HepG2 (cell line): ENCODE measurements around the gene RTRAF. TPM values are rescaled to one million over a fixed set of nuclear protein-coding genes. Genes with fewer than 3 reads are reported as not detected.

Experiments
- ATAC-seq: fragments of 200-7000 bp; cut with Tn5 transposase; 3 replicates; pipeline ENCODE4 v1.9.1; 2020; ENCODE audit warnings: mild to moderate bottlenecking, moderate library complexity
- BruUV-seq: library from RNA; stranded (reverse); fragments of 400-500 nt; replicated peaks from 2 replicates; lab custom pipeline; 2021; lab: Mats Ljungman, UMichigan
- CTCF ChIA-PET: fragments of 300-600 bp; formaldehyde crosslinking; extraction: SDS; loops from one replicate; lab custom pipeline; 2021; ENCODE audit warnings: low total read pairs, inconsistent platforms, low intra/inter-chr PET ratio; lab: Yijun Ruan, JAX
- POLR2A ChIA-PET: fragments of 350-600 bp; sonication (Branson Sonifier 250); formaldehyde crosslinking; loops from one replicate; lab custom pipeline; 2020; ENCODE audit warnings: antibody characterized with exemption, inconsistent platforms; lab: Yijun Ruan, JAX
- DNase-seq: peaks from one replicate; pipeline ENCODE4 v3.0.0-alpha.2; 2015; ENCODE audit warnings: low spot score
- FAIRE-seq: peaks from 3 replicates; lab custom pipeline; 2011; peaks lifted over from hg19 to GRCh38; lab: Jason Lieb, UNC
- H2AFZ ChIP-seq: one replicate; pipeline ENCODE4 v1.6.1; 2011; ENCODE audit warnings: low read length, inconsistent platforms
- H3K27ac ChIP-seq: fragments of 300-600 bp; 3 replicates; pipeline ENCODE4 v1.8.0; 2011; ENCODE audit warnings: mixed run types, mild to moderate bottlenecking, mixed read lengths, low read length, inconsistent platforms; ENCODE audit not compliant: insufficient read depth; ENCODE audit errors: extremely low read length
- H3K27me3 ChIP-seq, 2 experiments: fragments of 200-600 bp in 1 of 2; 2 replicates in 1 of 2; 3 replicates in 1 of 2; pipeline versions ENCODE4 v1.6.0 to v1.8.0; 2011; ENCODE audit warnings: low read length in 2 of 2, mild to moderate bottlenecking in 2 of 2, moderate library complexity in 2 of 2, inconsistent platforms in 1 of 2; ENCODE audit not compliant: insufficient read depth in 2 of 2, control insufficient read depth in 1 of 2
- H3K36me3 ChIP-seq, 2 experiments: fragments of 200-600 bp in 1 of 2; replicated peaks in 1 of 2; 2 replicates in 1 of 2; 3 replicates in 1 of 2; pipeline versions ENCODE4 v1.5.1 to v1.8.0; 2011; ENCODE audit warnings: low read length in 2 of 2, inconsistent platforms in 1 of 2; ENCODE audit not compliant: insufficient read depth in 2 of 2, control insufficient read depth in 1 of 2
- H3K4me1 ChIP-seq: 2 replicates; pipeline ENCODE4 v1.5.1; 2012; ENCODE audit warnings: low read length, inconsistent platforms; ENCODE audit not compliant: insufficient read depth
- H3K4me2 ChIP-seq: 2 replicates; pipeline ENCODE4 v1.6.0; 2011; ENCODE audit warnings: low read depth, low read length, inconsistent platforms
- H3K4me3 ChIP-seq, 3 experiments: fragments of 200-600 bp in 1 of 3; sonication (generic), shearing (Covaris generic) in 1 of 3; replicated peaks in 1 of 3; 2 replicates each; pipeline ENCODE4 v1.5.1; 2011 to 2016; ENCODE audit warnings: low read length in 3 of 3, inconsistent platforms in 2 of 3, low read depth in 2 of 3, mild to moderate bottlenecking in 2 of 3, control low read depth in 1 of 3, mixed read lengths in 1 of 3; ENCODE audit not compliant: insufficient read depth in 1 of 3
- H3K79me2 ChIP-seq: one replicate; pipeline ENCODE4 v1.6.1; 2011; ENCODE audit warnings: low read length, inconsistent platforms; ENCODE audit not compliant: insufficient read depth
- H3K9ac ChIP-seq: 2 replicates; pipeline ENCODE4 v1.6.0; 2011; ENCODE audit warnings: mild to moderate bottlenecking, low read depth, low read length, inconsistent platforms; ENCODE audit not compliant: insufficient read depth
- H3K9me3 ChIP-seq: 2 replicates; pipeline ENCODE4 v1.5.1; 2012; ENCODE audit warnings: mild to moderate bottlenecking, low read length
- H4K20me1 ChIP-seq: 2 replicates; pipeline ENCODE4 v1.6.0; 2011; ENCODE audit warnings: inconsistent platforms, mild to moderate bottlenecking, low read length, moderate library complexity; ENCODE audit not compliant: insufficient read depth
- ATF7 ChIP-seq, 2 experiments: fragments of 450-650 bp in 1 of 2; sonication (generic) in 1 of 2; formaldehyde crosslinking in 1 of 2; IDR thresholded peaks; 2 replicates each; pipeline versions ENCODE4 v1.4.0 to v1.6.1; 2016 to 2020; ENCODE audit warnings: antibody characterized with exemption in 1 of 2, mild to moderate bottlenecking in 1 of 2, missing genetic modification reagents in 1 of 2
- CHD2 ChIP-seq: IDR thresholded peaks from 2 replicates; pipeline ENCODE4 v1.6.1; 2011; ENCODE audit warnings: low read depth, low read length, improper control_type of control experiment
- GATAD1 ChIP-seq: IDR thresholded peaks from 2 replicates; pipeline ENCODE4 v1.6.1; 2016; ENCODE audit warnings: missing genetic modification reagents, missing compliant biosample characterization
- ISL2 ChIP-seq: sonication (generic); formaldehyde crosslinking; IDR thresholded peaks from 2 replicates; pipeline ENCODE4 v1.5.0; 2020; ENCODE audit warnings: missing genetic modification reagents
- PAX8 ChIP-seq: sonication (generic); formaldehyde crosslinking; IDR thresholded peaks from 2 replicates; pipeline ENCODE4 v1.8.0; 2022; ENCODE audit warnings: mild to moderate bottlenecking, missing genetic modification reagents, borderline replicate concordance
- REPIN1 ChIP-seq: sonication (generic); formaldehyde crosslinking; IDR thresholded peaks from 2 replicates; pipeline ENCODE4 v1.8.0; 2022; ENCODE audit warnings: missing genetic modification reagents, low read depth, mild to moderate bottlenecking, borderline replicate concordance
- RNF219 ChIP-seq: sonication (generic); formaldehyde crosslinking; IDR thresholded peaks from 2 replicates; pipeline ENCODE4 v1.5.0; 2020; ENCODE audit warnings: mild to moderate bottlenecking, missing genetic modification reagents
- SCMH1 ChIP-seq: sonication (generic); formaldehyde crosslinking; IDR thresholded peaks from 2 replicates; pipeline ENCODE4 v1.9.0; 2021; ENCODE audit warnings: missing genetic modification reagents, mild to moderate bottlenecking, borderline replicate concordance
- SNRNP70 ChIP-seq: fragments of 200-400 bp; formaldehyde crosslinking; IDR thresholded peaks from 2 replicates; pipeline ENCODE4 v1.6.1; 2017; ENCODE audit warnings: mild to moderate bottlenecking, low read depth, low read length, moderate library complexity
- TBP ChIP-seq: sonication (generic); formaldehyde crosslinking; IDR thresholded peaks from 2 replicates; pipeline ENCODE4 v1.5.0; 2020; ENCODE audit warnings: missing genetic modification reagents
- TBX2 ChIP-seq: sonication (generic); formaldehyde crosslinking; IDR thresholded peaks from 2 replicates; pipeline ENCODE4 v1.5.0; 2020; ENCODE audit warnings: missing genetic modification reagents, mild to moderate bottlenecking, borderline replicate concordance
- ZFP82 ChIP-seq: sonication (generic); formaldehyde crosslinking; IDR thresholded peaks from 2 replicates; pipeline ENCODE4 v1.5.1; 2020; ENCODE audit warnings: mild to moderate bottlenecking, missing genetic modification reagents, borderline replicate concordance
- ZNF260 ChIP-seq: sonication (generic); formaldehyde crosslinking; IDR thresholded peaks from 2 replicates; pipeline ENCODE4 v1.4.0; 2020; ENCODE audit warnings: missing genetic modification reagents, low read depth, mild to moderate bottlenecking, borderline replicate concordance
- ZNF501 ChIP-seq: sonication (generic); formaldehyde crosslinking; IDR thresholded peaks from 2 replicates; pipeline ENCODE4 v1.5.1; 2020; ENCODE audit warnings: mild to moderate bottlenecking, moderate library complexity, missing genetic modification reagents
- ZNF530 ChIP-seq: sonication (generic); formaldehyde crosslinking; IDR thresholded peaks from 2 replicates; pipeline ENCODE4 v1.5.0; 2020; ENCODE audit warnings: low read depth, mild to moderate bottlenecking, missing genetic modification reagents
- ZNF75D ChIP-seq: sonication (generic); formaldehyde crosslinking; IDR thresholded peaks from 2 replicates; pipeline ENCODE4 v1.8.1; 2023; ENCODE audit warnings: missing genetic modification reagents, mild to moderate bottlenecking, borderline replicate concordance
- ZNF841 ChIP-seq: sonication (generic); formaldehyde crosslinking; IDR thresholded peaks from 2 replicates; pipeline ENCODE4 v1.8.1; 2023; ENCODE audit warnings: missing genetic modification reagents, borderline replicate concordance
- WGBS: methylation state at CpG from one replicate; pipeline ENCODE4 v1.1.6; 2017; ENCODE audit warnings: low lambda C conversion rate; 5-methylcytosine and 5-hydroxymethylcytosine counted together
- in situ Hi-C: cut with HindIII; loops from 2 replicates; pipeline ENCODE4 v1.10.0; 2017; ENCODE audit warnings: low pct_unique_long_range_greater_than_20kb; ENCODE audit not compliant: extremely low pct_ligation_motif_present
- intact Hi-C: fragments of 100-400 bp; cut with micrococcal nuclease; formaldehyde crosslinking; loops from one replicate; pipeline ENCODE4 v1.10.0; 2022; ENCODE audit not compliant: unreplicated experiment
- polyA plus RNA-seq, 8 experiments: library from polyadenylated mRNA; depleted of rRNA in 3 of 8; stranded (reverse) in 7 of 8; unstranded in 1 of 8; fragments of >200 nt; fragmentation: Illumina TruSeq in 4 of 8; extraction: Trizol in 4 of 8; gene quantifications; 2 replicates each; pipeline versions ENCODE4 v1.2.1 to v1.2.3, GENCODE V29; 2011 to 2016; ENCODE audit warnings: low read depth in 4 of 8, missing spikeins in 1 of 8, mixed read lengths in 1 of 8; ENCODE audit not compliant: insufficient read depth in 1 of 8
- total RNA-seq, 5 experiments: library from RNA; depleted of rRNA; stranded (reverse); fragments of >200 nt; fragmentation: Illumina TruSeq; extraction: Trizol; gene quantifications; 2 replicates each; pipeline ENCODE4 v1.2.3, GENCODE V29; 2016; ENCODE audit warnings: low read depth in 1 of 5
- TF ChIP-seq, protein P1 (sequence below): sonication (generic); formaldehyde crosslinking; IDR thresholded peaks from 2 replicates; pipeline ENCODE4 v1.4.0; 2020; ENCODE audit warnings: mild to moderate bottlenecking, missing genetic modification reagents

RTRAF gene
- total and polyA plus RNA-seq, 2 of the 13 experiments (the other 11 are each of a cell fraction or from before 2014, with no cell fraction given) = 137 to 258 TPM

DNA sequence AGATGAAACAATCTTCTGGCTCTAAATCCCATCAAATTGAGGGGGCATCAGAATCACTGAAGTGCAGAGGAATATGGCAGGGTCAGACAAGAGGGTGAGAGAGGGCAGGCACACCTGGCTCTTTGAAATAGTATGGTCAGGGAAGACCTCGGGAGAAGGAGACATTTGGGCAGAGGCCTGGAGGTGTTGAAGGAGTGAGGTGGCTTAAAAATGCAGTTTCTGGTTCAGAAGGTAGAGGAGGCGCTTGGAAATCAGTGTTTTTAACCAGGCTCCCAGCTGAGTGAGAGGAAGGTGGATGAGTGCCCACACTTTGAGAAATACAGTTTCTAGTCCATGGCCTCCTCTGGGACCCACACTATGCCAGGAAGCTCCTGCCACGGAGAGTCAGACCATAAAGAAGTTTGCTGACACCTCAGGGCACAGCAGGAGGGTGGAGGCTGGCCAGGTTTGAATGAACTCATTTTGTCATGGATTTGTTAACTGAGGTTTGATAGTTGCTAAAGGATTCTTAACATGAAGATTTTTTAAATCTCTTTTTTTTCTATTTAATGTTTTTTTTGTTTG, 59.4 kb downstream of the RTRAF start:
- H3K36me3 ChIP-seq = no peaks in the 10 kb centered on the region
- FAIRE-seq (no peak), ATAC-seq (no peak), DNase-seq (no peak)
- H3K79me2 ChIP-seq = no peaks in the 10 kb centered on the region
- H4K20me1 ChIP-seq = no peaks in the 10 kb centered on the region
- CTCF ChIA-PET = no interaction called here
- peaks cover 0 to 16% of the 10 kb centered on the region in 2 experiments; a peak in 3 of 5 replicates for H3K27me3 ChIP-seq
- no TSS peak for BruUV-seq
- no peak overlapping the region for H3K9ac ChIP-seq
- TF ChIP-seq ZNF501 (no peak), ATF7 (IDR thresholded peaks at IDR 0.05) (no peak), ATF7 (CRISPR knock-in tag; IDR thresholded peaks at IDR 0.05) (no peak), SNRNP70 (no peak), PAX8 (CRISPR knock-in tag) (no peak), ZFP82 (CRISPR knock-in tag) (no peak), TBX2 (CRISPR knock-in tag) (no peak), GATAD1 (CRISPR knock-in tag) (no peak), REPIN1 (no peak), RNF219 (CRISPR knock-in tag) (no peak), CHD2 (no peak), SCMH1 (CRISPR knock-in tag) (no peak), ISL2 (CRISPR knock-in tag) (no peak), TBP (no peak), ZNF530 (CRISPR knock-in tag) (no peak), ZNF841 (CRISPR knock-in tag) (no peak), ZNF260 (no peak), ZNF75D (CRISPR knock-in tag) (no peak)
- TF ChIP-seq, protein P1, sequence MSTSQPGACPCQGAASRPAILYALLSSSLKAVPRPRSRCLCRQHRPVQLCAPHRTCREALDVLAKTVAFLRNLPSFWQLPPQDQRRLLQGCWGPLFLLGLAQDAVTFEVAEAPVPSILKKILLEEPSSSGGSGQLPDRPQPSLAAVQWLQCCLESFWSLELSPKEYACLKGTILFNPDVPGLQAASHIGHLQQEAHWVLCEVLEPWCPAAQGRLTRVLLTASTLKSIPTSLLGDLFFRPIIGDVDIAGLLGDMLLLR (CRISPR knock-in tag) = no peak
- intact Hi-C loops = no loop called here
- H2AFZ ChIP-seq = no peak overlapping the region
- 37% methylated on average over 3 of the region's 3 CpGs for WGBS
- POLR2A ChIA-PET = no interaction called here
- H3K4me3 ChIP-seq = no peak overlapping the region
- peaks cover 13% of the 10 kb centered on the region for H3K4me1 ChIP-seq
- no peak overlapping the region for H3K4me2 ChIP-seq
- in situ Hi-C loops = no loop called here
- H3K9me3 ChIP-seq = no peaks in the 10 kb centered on the region
- H3K27ac ChIP-seq = no peak overlapping the region
